Breast epithelium (tissue), 4 donors: ENCODE measurements around the gene SERTM2. TPM values are rescaled to one million over a fixed set of nuclear protein-coding genes. Genes with fewer than 3 reads are reported as not detected.

Source experiments
- DNase-seq, 2 donors: peaks; one replicate each; pipeline ENCODE4 v3.0.0-alpha.2; 2019; ENCODE audit warnings: low spot score in 2 of 2
- H3K27ac ChIP-seq, 2 donors: fragments of 200-600 bp; sonication (generic) in 1 of 2; one replicate each; pipeline ENCODE4 v1.5.1; 2016 to 2019; ENCODE audit warnings: mild to moderate bottlenecking in 1 of 2
- H3K27me3 ChIP-seq, 2 donors: fragments of 200-600 bp; sonication (generic) in 1 of 2; one replicate each; pipeline versions ENCODE4 v1.5.1 to v1.6.0; 2017 to 2019; ENCODE audit warnings: control low read depth in 1 of 2, mild to moderate bottlenecking in 1 of 2
- H3K36me3 ChIP-seq: fragments of 200-600 bp; one replicate; pipeline ENCODE4 v1.5.1; 2019
- H3K4me1 ChIP-seq, 2 donors: fragments of 200-600 bp; sonication (generic); one replicate each; pipeline ENCODE4 v1.5.1; 2016 to 2019; ENCODE audit warnings: control low read depth in 1 of 2
- H3K4me3 ChIP-seq, 3 donors: fragments of 200-600 bp; sonication (generic); 1 replicate in 2 of 3; 2 replicates in 1 of 3; pipeline ENCODE4 v1.5.1; 2016 to 2019; ENCODE audit warnings: mild to moderate bottlenecking in 3 of 3, moderate library complexity in 2 of 3
- H3K9me3 ChIP-seq, 2 donors: fragments of 200-600 bp; sonication (generic) in 1 of 2; one replicate each; pipeline ENCODE4 v1.5.1; 2016 to 2019; ENCODE audit warnings: control low read depth in 1 of 2
- POLR2A ChIP-seq: fragments of 450-650 bp; IDR thresholded peaks from one replicate; pipeline ENCODE4 v1.6.1; 2016; ENCODE audit warnings: antibody characterized with exemption, mild to moderate bottlenecking, moderate library complexity
- POLR2AphosphoS5 ChIP-seq, 3 donors: sonication (generic); formaldehyde crosslinking; IDR thresholded peaks; one replicate each; pipeline ENCODE4 v1.6.1; 2017; ENCODE audit warnings: antibody characterized with exemption in 3 of 3
- intact Hi-C: fragments of 100-400 bp; cut with DNase I; formaldehyde crosslinking; loops from one replicate; pipeline ENCODE4 v1.15.1; 2023; ENCODE audit warnings: low total_unique reads
- total RNA-seq, 3 donors: library from RNA; depleted of rRNA; stranded (reverse); fragments of >200 nt; gene quantifications; one replicate each; pipeline ENCODE4 v1.1.0, GENCODE V29; 2016
- TF ChIP-seq, protein P1 (sequence below), 3 donors: fragments of 450-650 bp; IDR thresholded peaks; one replicate each; pipeline ENCODE4 v1.5.1; 2016 to 2017; ENCODE audit warnings: antibody characterized with exemption in 3 of 3, mild to moderate bottlenecking in 3 of 3, moderate library complexity in 3 of 3

Gene SERTM2
- total RNA-seq = 1 to 10 TPM in 1 of 3 donors, under 1 TPM in 1, not detected in 1; 0.15 to 1.6 TPM

- no peaks in the 10 kb centered on the region for H3K4me1 ChIP-seq
- intact Hi-C loops = no loop called here
- no peak for DNase-seq
- no peaks in the 10 kb centered on the region for H3K9me3 ChIP-seq
- TF ChIP-seq POLR2A (no peak), POLR2AphosphoS5 (IDR thresholded peaks at IDR 0.05) (no peak)
- TF ChIP-seq, protein P1, sequence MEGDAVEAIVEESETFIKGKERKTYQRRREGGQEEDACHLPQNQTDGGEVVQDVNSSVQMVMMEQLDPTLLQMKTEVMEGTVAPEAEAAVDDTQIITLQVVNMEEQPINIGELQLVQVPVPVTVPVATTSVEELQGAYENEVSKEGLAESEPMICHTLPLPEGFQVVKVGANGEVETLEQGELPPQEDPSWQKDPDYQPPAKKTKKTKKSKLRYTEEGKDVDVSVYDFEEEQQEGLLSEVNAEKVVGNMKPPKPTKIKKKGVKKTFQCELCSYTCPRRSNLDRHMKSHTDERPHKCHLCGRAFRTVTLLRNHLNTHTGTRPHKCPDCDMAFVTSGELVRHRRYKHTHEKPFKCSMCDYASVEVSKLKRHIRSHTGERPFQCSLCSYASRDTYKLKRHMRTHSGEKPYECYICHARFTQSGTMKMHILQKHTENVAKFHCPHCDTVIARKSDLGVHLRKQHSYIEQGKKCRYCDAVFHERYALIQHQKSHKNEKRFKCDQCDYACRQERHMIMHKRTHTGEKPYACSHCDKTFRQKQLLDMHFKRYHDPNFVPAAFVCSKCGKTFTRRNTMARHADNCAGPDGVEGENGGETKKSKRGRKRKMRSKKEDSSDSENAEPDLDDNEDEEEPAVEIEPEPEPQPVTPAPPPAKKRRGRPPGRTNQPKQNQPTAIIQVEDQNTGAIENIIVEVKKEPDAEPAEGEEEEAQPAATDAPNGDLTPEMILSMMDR (IDR thresholded peaks at IDR 0.05) = no peak
- no peak within 1 kb of the TSS for H3K27ac ChIP-seq
- no peaks in the 10 kb centered on the region for H3K36me3 ChIP-seq
- H3K27me3 ChIP-seq = peaks cover 0 to 54% of the 10 kb centered on the region in 2 donors
- H3K4me3 ChIP-seq = no peak within 1 kb of the TSS
Observed at GRCh38 chrX:111511477-111511876, at the start of gene SERTM2. Gene SERTM2 (plus strand): TSS chrX:111511645. CDS start chrX:111518858, 7,213 bp downstream.

DNA sequence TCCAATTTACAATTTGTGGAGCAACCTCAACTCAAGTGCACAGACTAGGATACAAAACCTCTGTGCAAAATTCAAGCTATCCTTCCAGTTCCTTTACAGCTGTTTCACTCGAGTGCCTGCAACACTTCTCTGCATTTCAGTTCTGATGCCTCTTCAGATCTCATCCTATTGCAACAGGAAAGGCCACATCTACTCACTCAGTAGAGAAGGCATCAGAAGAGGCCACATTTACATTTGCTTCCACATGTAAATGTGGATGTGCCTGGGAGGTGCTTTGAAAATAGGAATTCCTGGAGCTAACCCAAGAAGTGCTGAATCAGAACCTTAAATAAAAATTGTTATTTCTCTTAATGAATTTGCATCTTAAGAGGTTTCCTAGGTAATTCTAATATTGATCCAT, 45.8 kb upstream of the SERTM2 start:
- H3K4me1 ChIP-seq = no peaks in the 10 kb centered on the region
- no peak overlapping the region for H3K27ac ChIP-seq
- H3K27me3 ChIP-seq = peaks cover 0 to 30% of the 10 kb centered on the region in 2 donors
- no peaks in the 10 kb centered on the region for H3K36me3 ChIP-seq
- no peak overlapping the region for H3K4me3 ChIP-seq
- TF ChIP-seq, protein P1 (IDR thresholded peaks at IDR 0.05) = no peak
- TF ChIP-seq POLR2AphosphoS5 (IDR thresholded peaks at IDR 0.05) = no peak
- no peak for TF ChIP-seq POLR2A
- intact Hi-C loops = no loop called here
- no peak for DNase-seq
- no peaks in the 10 kb centered on the region for H3K9me3 ChIP-seq

GRCh38 chrX:111467896-111468295, 43.5 kb upstream of the SERTM2 start:
- TF ChIP-seq POLR2A (no peak), POLR2AphosphoS5 (IDR thresholded peaks at IDR 0.05) (no peak)
- TF ChIP-seq, protein P1 (IDR thresholded peaks at IDR 0.05) = no peak
- Histone ChIP-seq H3K9me3 (peaks cover 13 to 15% of the 10 kb centered on the region in 2 donors), H3K4me3 (no peak overlapping the region), H3K4me1 (no peaks in the 10 kb centered on the region), H3K36me3 (no peaks in the 10 kb centered on the region), H3K27me3 (peaks cover 0 to 34% of the 10 kb centered on the region in 2 donors), H3K27ac (no peak overlapping the region)
- intact Hi-C loops = no loop called here
- no peak for DNase-seq

DNA sequence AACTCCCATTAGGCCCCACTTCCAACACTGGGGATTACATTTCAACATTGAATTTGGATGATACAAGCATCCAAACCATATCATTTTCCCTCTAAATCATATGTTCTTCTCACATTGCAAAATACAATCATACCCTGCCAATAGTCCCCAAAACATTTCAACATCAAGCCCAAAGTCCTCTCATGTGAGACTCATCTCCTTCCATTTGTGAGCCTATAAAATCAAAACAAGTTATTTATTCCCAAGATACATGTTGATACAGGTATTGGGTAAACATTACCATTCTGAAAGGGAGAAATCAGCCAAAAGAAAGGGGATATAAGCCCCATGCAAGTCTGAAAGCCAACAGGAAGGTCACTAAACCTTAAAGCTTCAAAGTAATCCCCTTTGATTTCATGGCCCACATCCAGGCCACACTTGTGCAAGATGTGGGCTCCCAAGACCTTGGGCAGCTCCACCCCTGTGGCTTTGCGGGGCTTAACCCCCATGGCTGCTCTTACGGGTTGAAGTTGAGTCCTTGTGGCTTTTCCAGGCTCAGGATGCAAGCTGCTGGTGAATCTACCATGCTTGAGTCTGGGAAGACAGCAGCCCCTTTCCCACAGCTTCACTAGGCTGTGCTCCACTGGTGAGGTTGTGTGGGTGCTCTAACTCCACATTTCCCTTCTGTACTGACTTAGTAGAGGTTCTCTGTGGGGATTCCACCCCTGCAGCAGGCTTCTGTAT, 40.6 kb upstream of the SERTM2 start:
- Histone ChIP-seq H3K27ac (no peak overlapping the region), H3K36me3 (no peaks in the 10 kb centered on the region), H3K4me3 (no peak overlapping the region), H3K27me3 (peaks cover 0 to 34% of the 10 kb centered on the region in 2 donors), H3K9me3 (peaks cover 13 to 15% of the 10 kb centered on the region in 2 donors), H3K4me1 (no peaks in the 10 kb centered on the region)
- TF ChIP-seq POLR2A (no peak), POLR2AphosphoS5 (IDR thresholded peaks at IDR 0.05) (no peak)
- TF ChIP-seq, protein P1 (IDR thresholded peaks at IDR 0.05) = no peak
- no peak for DNase-seq
- intact Hi-C loops = no loop called here

GRCh38 chrX:111481896-111482295, 29.5 kb upstream of the SERTM2 start:
- Histone ChIP-seq H3K27ac (no peak overlapping the region), H3K36me3 (no peaks in the 10 kb centered on the region), H3K9me3 (peaks cover 0 to 22% of the 10 kb centered on the region in 2 donors), H3K4me3 (no peak overlapping the region), H3K27me3 (peaks cover 0 to 13% of the 10 kb centered on the region in 2 donors), H3K4me1 (no peaks in the 10 kb centered on the region)
- TF ChIP-seq POLR2A (no peak), POLR2AphosphoS5 (IDR thresholded peaks at IDR 0.05) (no peak)
- intact Hi-C loops = no loop called here
- no peak for DNase-seq
